ENCODE data around the gene MB21D2.

MB21D2 gene

GRCh38 chr3:192933779-192934460 is 16.3 kb upstream of the MB21D2 start:
- no peak for TF ChIP-seq CTCF (IDR thresholded peaks at IDR 0.05)
- Histone ChIP-seq H3K36me3 (no peaks in the 10 kb centered on the region), H3K4me1 (ENCODE audit: control insufficient read depth in 1 of 2, insufficient read depth in 1 of 2, low read depth in 1 of 2, low read length in 1 of 2) (no peaks in the 10 kb centered on the region), H3K9me3 (no peaks in the 10 kb centered on the region), H3K4me3 (ENCODE audit: low read depth in 1 of 2, low read length in 1 of 2) (no peak overlapping the region), H3K27ac (no peak overlapping the region), H3K27me3 (no peaks in the 10 kb centered on the region)

- TF ChIP-seq CTCF (IDR thresholded peaks at IDR 0.05): no peak
- Histone ChIP-seq H3K4me1 (ENCODE audit: control insufficient read depth in 1 of 2, insufficient read depth in 1 of 2, low read depth in 1 of 2, low read length in 1 of 2) (no peaks in the 10 kb centered on the region), H3K27ac (no peak overlapping the region), H3K36me3 (no peaks in the 10 kb centered on the region), H3K27me3 (no peaks in the 10 kb centered on the region), H3K4me3 (ENCODE audit: low read depth in 1 of 2, low read length in 1 of 2) (no peak overlapping the region), H3K9me3 (no peaks in the 10 kb centered on the region)
Measured at GRCh38 chr3:192933259-192933658, 15.6 kb upstream of the MB21D2 start.

GRCh38 chr3:192931825-192932224 is 14.2 kb upstream of the MB21D2 start:
- Histone ChIP-seq H3K27me3 (no peaks in the 10 kb centered on the region), H3K36me3 (no peaks in the 10 kb centered on the region), H3K4me1 (ENCODE audit: control insufficient read depth in 1 of 2, insufficient read depth in 1 of 2, low read depth in 1 of 2, low read length in 1 of 2) (no peaks in the 10 kb centered on the region), H3K9me3 (no peaks in the 10 kb centered on the region), H3K27ac (no peak overlapping the region), H3K4me3 (ENCODE audit: low read depth in 1 of 2, low read length in 1 of 2) (no peak overlapping the region)
- TF ChIP-seq CTCF (IDR thresholded peaks at IDR 0.05): no peak

GRCh38 chr3:192930577-192930976 is 12.9 kb upstream of the MB21D2 start:
- no peak overlapping the region for H3K4me3 ChIP-seq (ENCODE audit: low read depth in 1 of 2, low read length in 1 of 2)
- no peak overlapping the region for H3K27ac ChIP-seq
- H3K27me3 ChIP-seq: no peaks in the 10 kb centered on the region
- no peak for TF ChIP-seq CTCF (IDR thresholded peaks at IDR 0.05)
- no peaks in the 10 kb centered on the region for H3K4me1 ChIP-seq (ENCODE audit: control insufficient read depth in 1 of 2, insufficient read depth in 1 of 2, low read depth in 1 of 2, low read length in 1 of 2)
- H3K36me3 ChIP-seq: no peaks in the 10 kb centered on the region
- H3K9me3 ChIP-seq: no peaks in the 10 kb centered on the region

GRCh38 chr3:192929755-192930547 is 12.3 kb upstream of the MB21D2 start:
- Histone ChIP-seq H3K27me3 (no peaks in the 10 kb centered on the region), H3K36me3 (no peaks in the 10 kb centered on the region), H3K9me3 (no peaks in the 10 kb centered on the region), H3K4me3 (ENCODE audit: low read depth in 1 of 2, low read length in 1 of 2) (no peak overlapping the region), H3K4me1 (ENCODE audit: control insufficient read depth in 1 of 2, insufficient read depth in 1 of 2, low read depth in 1 of 2, low read length in 1 of 2) (no peaks in the 10 kb centered on the region), H3K27ac (no peak overlapping the region)
- no peak for TF ChIP-seq CTCF (IDR thresholded peaks at IDR 0.05)

Data from neutrophil (primary cell).